ENCODE data around the gene SOBP. TPM values are rescaled to one million over a fixed set of nuclear protein-coding genes. Genes with fewer than 3 reads are reported as not detected.

Gene SOBP
- total RNA-seq, 1 experiment from 2014 or later = 10.1 TPM

GRCh38 chr6:107632381-107633136 lies 142.6 kb downstream of the SOBP start:
- H3K36me3 Mint-ChIP-seq = no peaks in the 10 kb centered on the region
- CTCF ChIA-PET = no interaction called here
- POLR2A ChIA-PET = no interaction called here
- H3K27ac Mint-ChIP-seq = no peak overlapping the region
- ATAC-seq (no peak), DNase-seq (ENCODE audit: low spot score) (no peak)
- no peak overlapping the region for H3K4me3 Mint-ChIP-seq
- peaks cover 34% of the 10 kb centered on the region for H3K4me1 Mint-ChIP-seq
- no peaks in the 10 kb centered on the region for H3K9me3 Mint-ChIP-seq
- H3K27me3 Mint-ChIP-seq (ENCODE audit: low read depth) = peaks cover 33% of the 10 kb centered on the region
- TF ChIP-seq RORB (CRISPR knock-in tag; IDR thresholded peaks at IDR 0.05) (no peak), ARID4B (CRISPR knock-in tag; IDR thresholded peaks at IDR 0.05; ENCODE audit: borderline replicate concordance) (no peak), PREB (CRISPR knock-in tag; IDR thresholded peaks at IDR 0.05; ENCODE audit: borderline replicate concordance) (no peak), ZSCAN18 (CRISPR knock-in tag; IDR thresholded peaks at IDR 0.05) (no peak), E2F5 (CRISPR knock-in tag; IDR thresholded peaks at IDR 0.05) (no peak), JUN (CRISPR knock-in tag; IDR thresholded peaks at IDR 0.05) (no peak), ZNF416 (CRISPR knock-in tag; IDR thresholded peaks at IDR 0.05) (no peak), CDX4 (CRISPR knock-in tag; IDR thresholded peaks at IDR 0.05; ENCODE audit: borderline replicate concordance) (no peak), CREM (CRISPR knock-in tag; IDR thresholded peaks at IDR 0.05) (no peak), PRDM15 (CRISPR knock-in tag; IDR thresholded peaks at IDR 0.05) (no peak), ZNF671 (CRISPR knock-in tag; IDR thresholded peaks at IDR 0.05) (no peak), IRF1 (CRISPR knock-in tag; IDR thresholded peaks at IDR 0.05) (no peak), E2F1 (CRISPR knock-in tag; IDR thresholded peaks at IDR 0.05) (no peak), SMAD3 (CRISPR knock-in tag; IDR thresholded peaks at IDR 0.05; ENCODE audit: borderline replicate concordance) (no peak), NR2C2 (CRISPR knock-in tag; IDR thresholded peaks at IDR 0.05) (no peak), SMAD4 (CRISPR knock-in tag; IDR thresholded peaks at IDR 0.05) (no peak), RELA (CRISPR knock-in tag; IDR thresholded peaks at IDR 0.05; ENCODE audit: borderline replicate concordance) (no peak), ZNF317 (CRISPR knock-in tag; IDR thresholded peaks at IDR 0.05; ENCODE audit: borderline replicate concordance, low read depth) (no peak), MAX (CRISPR knock-in tag; IDR thresholded peaks at IDR 0.05) (no peak)

All from WTC11 (cell line).